SK-N-SH (cell line): Measurements from ENCODE around the gene CLRN3.

Experiments used
- EZH2phosphoT487 ChIP-seq: fragments of 200-600 bp; sonication (generic); IDR thresholded peaks from 2 replicates; pipeline ENCODE4 v1.6.1; 2017; ENCODE audit warnings: low read depth, mixed run types, mild to moderate bottlenecking, antibody characterized with exemption, moderate library complexity, borderline replicate concordance
- MEF2A ChIP-seq: IDR thresholded peaks from 2 replicates; pipeline ENCODE4 v1.4.0; 2012; ENCODE audit warnings: low read depth, borderline replicate concordance
- NFIC ChIP-seq: IDR thresholded peaks from 2 replicates; pipeline ENCODE4 v1.4.0; 2012; ENCODE audit warnings: borderline replicate concordance
- POLR2AphosphoS5 ChIP-seq: IDR thresholded peaks from 2 replicates; pipeline ENCODE4 v1.6.1; 2012; ENCODE audit warnings: low read depth, low read length
- TF ChIP-seq, protein P1 (sequence below): fragments of 200-600 bp; sonication (generic); IDR thresholded peaks from 2 replicates; pipeline ENCODE4 v1.6.1; 2017; ENCODE audit warnings: antibody characterized with exemption, mild to moderate bottlenecking, moderate library complexity
- TF ChIP-seq, protein P2 (sequence below): IDR thresholded peaks from 2 replicates; pipeline ENCODE4 v1.4.0; 2012; ENCODE audit warnings: low read depth, borderline replicate concordance
- TF ChIP-seq, protein P3 (sequence below): fragments of 150-350 bp; IDR thresholded peaks from 2 replicates; pipeline ENCODE4 v1.6.1; 2016; ENCODE audit warnings: mild to moderate bottlenecking, low read depth, low read length
- TF ChIP-seq, protein P4 (sequence below): fragments of 150-350 bp; IDR thresholded peaks from 2 replicates; pipeline ENCODE4 v1.6.1; 2017; ENCODE audit warnings: antibody characterized with exemption, low read length, low read depth, borderline replicate concordance

DNA sequence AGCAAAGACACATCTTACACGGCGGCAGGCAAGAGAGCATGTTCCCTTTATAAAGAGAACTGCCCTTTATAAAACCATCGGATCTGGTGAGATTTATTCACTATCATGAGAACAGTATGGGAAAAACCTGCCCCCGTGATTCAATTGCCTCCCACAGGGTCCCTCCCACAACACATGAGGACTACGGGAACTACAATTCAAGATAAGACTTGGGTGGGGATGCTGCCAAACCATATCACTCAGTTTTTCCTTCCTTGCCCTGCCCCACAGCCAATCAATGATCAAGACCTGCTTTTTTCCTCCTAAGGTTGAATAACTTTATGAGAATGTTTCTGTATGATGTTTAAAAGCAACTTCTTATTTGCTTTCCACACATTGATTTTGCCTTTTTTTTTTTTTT is 11.0 kb upstream of the CLRN3 start:
- TF ChIP-seq, protein P1, sequence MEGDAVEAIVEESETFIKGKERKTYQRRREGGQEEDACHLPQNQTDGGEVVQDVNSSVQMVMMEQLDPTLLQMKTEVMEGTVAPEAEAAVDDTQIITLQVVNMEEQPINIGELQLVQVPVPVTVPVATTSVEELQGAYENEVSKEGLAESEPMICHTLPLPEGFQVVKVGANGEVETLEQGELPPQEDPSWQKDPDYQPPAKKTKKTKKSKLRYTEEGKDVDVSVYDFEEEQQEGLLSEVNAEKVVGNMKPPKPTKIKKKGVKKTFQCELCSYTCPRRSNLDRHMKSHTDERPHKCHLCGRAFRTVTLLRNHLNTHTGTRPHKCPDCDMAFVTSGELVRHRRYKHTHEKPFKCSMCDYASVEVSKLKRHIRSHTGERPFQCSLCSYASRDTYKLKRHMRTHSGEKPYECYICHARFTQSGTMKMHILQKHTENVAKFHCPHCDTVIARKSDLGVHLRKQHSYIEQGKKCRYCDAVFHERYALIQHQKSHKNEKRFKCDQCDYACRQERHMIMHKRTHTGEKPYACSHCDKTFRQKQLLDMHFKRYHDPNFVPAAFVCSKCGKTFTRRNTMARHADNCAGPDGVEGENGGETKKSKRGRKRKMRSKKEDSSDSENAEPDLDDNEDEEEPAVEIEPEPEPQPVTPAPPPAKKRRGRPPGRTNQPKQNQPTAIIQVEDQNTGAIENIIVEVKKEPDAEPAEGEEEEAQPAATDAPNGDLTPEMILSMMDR: no peak
- TF ChIP-seq MEF2A (no peak), NFIC (no peak), POLR2AphosphoS5 (no peak), EZH2phosphoT487 (no peak)
- TF ChIP-seq, protein P2, sequence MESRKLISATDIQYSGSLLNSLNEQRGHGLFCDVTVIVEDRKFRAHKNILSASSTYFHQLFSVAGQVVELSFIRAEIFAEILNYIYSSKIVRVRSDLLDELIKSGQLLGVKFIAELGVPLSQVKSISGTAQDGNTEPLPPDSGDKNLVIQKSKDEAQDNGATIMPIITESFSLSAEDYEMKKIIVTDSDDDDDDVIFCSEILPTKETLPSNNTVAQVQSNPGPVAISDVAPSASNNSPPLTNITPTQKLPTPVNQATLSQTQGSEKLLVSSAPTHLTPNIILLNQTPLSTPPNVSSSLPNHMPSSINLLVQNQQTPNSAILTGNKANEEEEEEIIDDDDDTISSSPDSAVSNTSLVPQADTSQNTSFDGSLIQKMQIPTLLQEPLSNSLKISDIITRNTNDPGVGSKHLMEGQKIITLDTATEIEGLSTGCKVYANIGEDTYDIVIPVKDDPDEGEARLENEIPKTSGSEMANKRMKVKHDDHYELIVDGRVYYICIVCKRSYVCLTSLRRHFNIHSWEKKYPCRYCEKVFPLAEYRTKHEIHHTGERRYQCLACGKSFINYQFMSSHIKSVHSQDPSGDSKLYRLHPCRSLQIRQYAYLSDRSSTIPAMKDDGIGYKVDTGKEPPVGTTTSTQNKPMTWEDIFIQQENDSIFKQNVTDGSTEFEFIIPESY: no peak
- TF ChIP-seq, protein P3, sequence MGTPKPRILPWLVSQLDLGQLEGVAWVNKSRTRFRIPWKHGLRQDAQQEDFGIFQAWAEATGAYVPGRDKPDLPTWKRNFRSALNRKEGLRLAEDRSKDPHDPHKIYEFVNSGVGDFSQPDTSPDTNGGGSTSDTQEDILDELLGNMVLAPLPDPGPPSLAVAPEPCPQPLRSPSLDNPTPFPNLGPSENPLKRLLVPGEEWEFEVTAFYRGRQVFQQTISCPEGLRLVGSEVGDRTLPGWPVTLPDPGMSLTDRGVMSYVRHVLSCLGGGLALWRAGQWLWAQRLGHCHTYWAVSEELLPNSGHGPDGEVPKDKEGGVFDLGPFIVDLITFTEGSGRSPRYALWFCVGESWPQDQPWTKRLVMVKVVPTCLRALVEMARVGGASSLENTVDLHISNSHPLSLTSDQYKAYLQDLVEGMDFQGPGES: no peak
- TF ChIP-seq, protein P4, sequence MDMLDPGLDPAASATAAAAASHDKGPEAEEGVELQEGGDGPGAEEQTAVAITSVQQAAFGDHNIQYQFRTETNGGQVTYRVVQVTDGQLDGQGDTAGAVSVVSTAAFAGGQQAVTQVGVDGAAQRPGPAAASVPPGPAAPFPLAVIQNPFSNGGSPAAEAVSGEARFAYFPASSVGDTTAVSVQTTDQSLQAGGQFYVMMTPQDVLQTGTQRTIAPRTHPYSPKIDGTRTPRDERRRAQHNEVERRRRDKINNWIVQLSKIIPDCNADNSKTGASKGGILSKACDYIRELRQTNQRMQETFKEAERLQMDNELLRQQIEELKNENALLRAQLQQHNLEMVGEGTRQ: no peak
